Measurements from ENCODE around the gene BHLHE23. TPM values are rescaled to one million over a fixed set of nuclear protein-coding genes. Genes with fewer than 3 reads are reported as not detected.

Gene BHLHE23
- total RNA-seq, 1 donor from 2014 or later = not detected

DNA sequence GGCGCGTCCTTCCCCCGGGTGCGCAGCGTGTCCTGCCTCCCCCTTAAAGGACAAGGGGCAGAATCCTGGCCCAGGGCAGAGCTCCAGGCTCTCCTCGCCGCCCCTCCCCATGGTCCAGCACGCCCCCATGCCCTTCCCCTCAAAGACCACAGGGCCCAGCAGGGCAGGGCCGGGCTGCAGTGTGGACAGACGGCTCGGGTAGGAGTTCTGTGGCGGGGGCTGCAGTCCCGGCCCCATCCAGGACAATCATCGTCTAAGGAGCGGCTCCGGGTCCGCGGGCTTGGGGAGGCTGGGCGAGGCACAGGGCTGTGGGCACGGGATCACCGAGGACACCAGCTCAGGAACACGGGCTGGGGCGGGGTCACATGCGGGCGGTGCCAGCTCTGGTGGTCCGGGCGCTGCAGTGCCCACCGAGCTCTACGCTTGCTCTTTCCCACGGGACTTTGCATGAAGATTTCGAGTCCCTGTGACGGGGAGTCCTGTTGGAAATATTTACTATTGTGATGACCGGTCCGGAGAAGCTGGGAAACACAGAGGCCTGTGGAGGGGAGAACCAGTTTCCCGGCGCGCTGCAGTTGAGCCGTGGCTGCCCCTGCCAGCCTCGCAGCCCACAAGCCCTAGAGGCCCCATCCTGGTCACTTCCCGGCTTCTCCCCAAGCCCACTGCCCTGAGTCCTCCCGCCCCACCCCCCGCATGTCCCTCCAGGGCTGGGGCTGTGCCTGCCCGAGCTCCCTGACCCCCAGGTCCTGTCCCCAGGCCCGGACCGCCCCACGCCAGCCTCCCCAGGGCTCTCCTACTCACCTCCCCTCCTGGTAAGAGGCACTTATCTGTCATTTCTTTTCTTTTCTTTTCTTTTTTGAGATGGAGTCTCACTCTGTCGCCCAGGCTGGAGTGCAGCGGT is 33.7 kb downstream of the BHLHE23 start:
- peaks cover 77% of the 10 kb centered on the region for H3K27me3 Mint-ChIP-seq (ENCODE audit: low read depth)
- H3K4me1 Mint-ChIP-seq = peaks cover 6% of the 10 kb centered on the region
- no peak overlapping the region for H3K4me3 Mint-ChIP-seq
- H3K27ac Mint-ChIP-seq = no peak overlapping the region
- no peaks in the 10 kb centered on the region for H3K9me3 Mint-ChIP-seq
- H3K36me3 Mint-ChIP-seq = no peaks in the 10 kb centered on the region
- TF ChIP-seq CTCF (IDR thresholded peaks at IDR 0.05; ENCODE audit: unreplicated experiment) = no peak
- DNase-seq (ENCODE audit: low spot score in 2 of 2, unreplicated experiment in 2 of 2) = no peak

- peaks cover 6% of the 10 kb centered on the region for H3K4me1 Mint-ChIP-seq
- no peak overlapping the region for H3K27ac Mint-ChIP-seq
- peak; percentile 79 to 92 for DNase-seq (ENCODE audit: low spot score in 2 of 2, unreplicated experiment in 2 of 2)
- TF ChIP-seq CTCF (IDR thresholded peaks at IDR 0.05; ENCODE audit: unreplicated experiment) = peak; percentile 71
- peak overlapping the region; percentile 44 for H3K4me3 Mint-ChIP-seq
- H3K27me3 Mint-ChIP-seq (ENCODE audit: low read depth) = peaks cover 68% of the 10 kb centered on the region
- no peaks in the 10 kb centered on the region for H3K9me3 Mint-ChIP-seq
- no peaks in the 10 kb centered on the region for H3K36me3 Mint-ChIP-seq
Observed at GRCh38 chr20:62971950-62972844, 34.6 kb downstream of the BHLHE23 start.

- H3K9me3 Mint-ChIP-seq = no peaks in the 10 kb centered on the region
- H3K27ac Mint-ChIP-seq = no peak overlapping the region
- TF ChIP-seq CTCF (IDR thresholded peaks at IDR 0.05; ENCODE audit: unreplicated experiment) = no peak
- H3K4me3 Mint-ChIP-seq = peak overlapping the region; percentile 0
- no peak for DNase-seq (ENCODE audit: low spot score in 2 of 2, unreplicated experiment in 2 of 2)
- H3K27me3 Mint-ChIP-seq (ENCODE audit: low read depth) = peaks cover 62% of the 10 kb centered on the region
- H3K36me3 Mint-ChIP-seq = no peaks in the 10 kb centered on the region
- peaks cover 6% of the 10 kb centered on the region for H3K4me1 Mint-ChIP-seq
Observed at GRCh38 chr20:62971211-62971949, 35.4 kb downstream of the BHLHE23 start.

DNA sequence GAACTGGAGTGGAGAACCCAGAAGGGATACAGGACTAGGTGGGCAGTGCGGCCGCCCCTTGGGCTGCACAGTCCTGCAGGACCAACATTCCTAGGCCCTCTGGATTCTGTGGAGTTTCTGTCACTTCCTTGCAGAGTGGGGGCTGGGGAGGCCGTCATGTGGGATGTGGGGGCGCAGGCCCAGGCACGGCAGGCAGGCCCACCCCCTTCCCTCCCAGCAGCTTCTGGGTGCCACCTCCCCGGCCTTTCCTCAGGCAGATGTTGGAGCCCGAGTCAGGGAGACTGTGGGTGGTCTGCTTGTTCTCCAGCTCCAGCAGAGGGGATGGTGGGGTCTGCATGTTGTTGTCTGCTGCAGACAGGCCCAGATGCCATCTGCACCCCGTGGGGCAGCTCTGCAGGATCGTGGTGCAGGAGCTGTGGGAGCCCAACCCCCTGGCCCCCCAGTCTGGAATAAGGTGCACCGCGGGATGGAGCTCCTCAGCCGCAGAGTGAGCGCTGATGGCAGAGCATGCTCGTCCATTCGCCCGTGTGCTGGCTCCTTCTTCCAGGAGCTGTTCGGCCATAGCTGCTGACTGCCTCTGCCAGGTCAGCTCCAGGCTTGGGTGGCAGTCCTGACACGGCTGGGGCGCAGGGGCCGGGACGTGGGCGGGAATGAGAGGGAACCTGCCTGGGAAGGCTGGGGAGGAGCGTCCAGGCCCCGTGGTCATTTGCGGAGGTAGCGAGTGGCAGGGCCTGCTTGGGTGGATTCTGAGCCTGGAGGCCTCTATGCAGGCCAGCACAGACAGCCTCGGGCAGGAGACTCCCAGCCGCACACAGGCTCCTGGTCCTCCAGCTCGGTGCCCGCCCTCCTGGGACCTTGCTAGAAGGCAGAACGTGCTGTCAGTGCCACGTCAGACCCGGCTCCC is 36.2 kb downstream of the BHLHE23 start:
- TF ChIP-seq CTCF (IDR thresholded peaks at IDR 0.05; ENCODE audit: unreplicated experiment) = no peak
- Mint-ChIP-seq H3K27ac (no peak overlapping the region), H3K4me3 (no peak overlapping the region), H3K36me3 (no peaks in the 10 kb centered on the region), H3K9me3 (no peaks in the 10 kb centered on the region), H3K27me3 (ENCODE audit: low read depth) (peaks cover 53% of the 10 kb centered on the region), H3K4me1 (peaks cover 3% of the 10 kb centered on the region)
- DNase-seq (ENCODE audit: low spot score in 2 of 2, unreplicated experiment in 2 of 2) = no peak
